Measurements from ENCODE around the gene ACOXL. TPM values are rescaled to one million over a fixed set of nuclear protein-coding genes. Genes with fewer than 3 reads are reported as not detected.
A peak's percentile ranks its signal among the peaks of the same experiment; 100 is the strongest.
"Not testable (repeated sequence)": the region's sequence is repeated elsewhere in the genome, so short reads cannot be mapped to it uniquely, and the experiment has no call there.

ACOXL gene
- polyA plus RNA-seq, 6 donors from 2014 or later: not detected

DNA sequence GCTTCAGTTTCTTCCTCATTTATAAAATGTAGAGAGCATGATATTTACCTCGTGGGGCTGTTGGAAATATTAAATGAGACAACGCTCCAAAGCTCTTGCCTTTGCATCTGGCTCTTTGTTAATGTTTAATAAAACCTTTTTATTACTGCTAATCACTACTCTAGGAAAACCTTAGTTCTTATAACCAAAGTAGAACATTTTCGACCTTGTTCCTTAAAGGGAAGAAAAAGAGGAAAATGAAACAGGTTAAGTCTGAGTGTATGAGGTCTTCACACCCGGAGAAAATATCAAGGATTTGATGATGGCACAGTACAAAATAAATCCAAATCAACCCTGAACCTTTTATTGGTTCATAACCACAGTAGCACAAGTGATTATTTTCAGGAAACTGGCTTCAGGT lies 301.8 kb downstream of the ACOXL start:
- Mint-ChIP-seq H3K4me1 (peaks cover 15 to 33% (median 25%) of the 10 kb centered on the region in 3 donors), H3K27ac (no peak overlapping the region), H3K9me3 (no peaks in the 10 kb centered on the region), H3K4me3 (no peak overlapping the region), H3K36me3 (peaks cover 0 to 5% of the 10 kb centered on the region in 2 donors), H3K27me3 (peaks cover 4 to 16% (median 10%) of the 10 kb centered on the region in 3 donors)
- ATAC-seq (ENCODE audit: low read depth in 2 of 2) (no peak), DNase-seq (no peak)

DNA sequence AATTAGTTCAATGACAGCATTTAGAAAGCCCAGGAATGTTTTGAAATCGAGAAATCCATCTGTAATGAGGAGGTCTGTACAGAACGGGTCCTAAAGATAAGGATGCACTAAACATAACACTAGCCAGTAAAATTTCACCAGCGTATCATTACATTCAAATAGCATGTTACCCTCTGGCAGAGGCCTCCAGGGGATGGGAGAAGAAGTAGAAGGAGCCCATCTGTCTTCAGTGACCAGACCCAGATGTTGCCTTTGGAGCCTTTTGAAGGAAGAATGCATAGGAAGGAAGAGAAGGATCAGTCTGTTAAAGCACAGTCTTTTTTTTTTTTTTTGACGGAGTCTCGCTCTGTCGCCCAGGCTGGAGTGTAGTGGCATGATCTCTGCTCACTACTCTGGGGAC lies 302.2 kb downstream of the ACOXL start:
- Mint-ChIP-seq H3K27ac (peak overlapping the region in 1 of 6 donors; percentile 59), H3K36me3 (peaks cover 0 to 5% of the 10 kb centered on the region in 2 donors), H3K4me3 (peak overlapping the region in 1 of 8 donors; percentile 31), H3K4me1 (peaks cover 15 to 33% (median 25%) of the 10 kb centered on the region in 3 donors), H3K27me3 (peaks cover 4 to 16% (median 10%) of the 10 kb centered on the region in 3 donors), H3K9me3 (no peaks in the 10 kb centered on the region)
- no peak for DNase-seq
- ATAC-seq (ENCODE audit: low read depth in 2 of 2): no peak

DNA sequence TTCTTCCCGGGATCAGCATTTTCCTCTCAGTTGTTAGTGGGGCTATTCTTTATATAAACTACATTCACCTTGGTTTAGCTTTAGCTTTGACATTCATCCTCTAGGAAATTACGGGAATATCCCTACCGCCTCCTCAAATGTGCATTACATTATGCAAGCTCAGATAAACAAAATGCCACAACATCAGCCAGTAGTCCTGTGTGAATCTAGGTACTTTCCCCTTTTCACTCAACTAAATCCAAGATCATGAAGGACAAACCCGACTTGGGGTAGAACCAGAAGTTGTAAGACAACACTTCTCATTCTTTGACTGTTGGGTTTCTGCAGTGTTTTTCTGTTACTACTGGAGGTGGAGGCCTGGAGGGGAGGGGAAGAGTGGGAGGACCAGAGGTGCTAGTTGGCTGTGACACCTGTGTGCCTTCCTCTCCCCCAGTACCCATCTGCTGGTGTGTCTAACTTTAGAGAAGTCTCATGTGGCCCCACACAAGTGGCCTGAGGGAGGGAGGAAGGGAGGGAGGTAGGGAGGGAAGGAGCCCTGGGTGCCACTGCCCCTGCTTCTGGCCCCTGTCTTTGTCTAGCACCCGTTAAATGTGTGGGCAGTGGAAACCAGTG lies 303.6 kb downstream of the ACOXL start:
- H3K36me3 Mint-ChIP-seq: peaks cover 0 to 5% of the 10 kb centered on the region in 2 donors
- peak overlapping the region in 4 of 6 donors; percentile 3 to 78 (median 70) for H3K27ac Mint-ChIP-seq
- peaks cover 19 to 38% (median 25%) of the 10 kb centered on the region in 3 donors for H3K4me1 Mint-ChIP-seq
- H3K27me3 Mint-ChIP-seq: peaks cover 0 to 14% (median 13%) of the 10 kb centered on the region in 3 donors
- H3K9me3 Mint-ChIP-seq: no peaks in the 10 kb centered on the region
- H3K4me3 Mint-ChIP-seq: peak overlapping the region in 1 of 8 donors; percentile 36
- peak; percentile 9 for DNase-seq
- peak in 1 of 2 donors; percentile 41 for ATAC-seq (ENCODE audit: low read depth in 2 of 2)

- peak overlapping the region in 2 of 8 donors; percentile 2 to 31 for H3K4me3 Mint-ChIP-seq
- DNase-seq: peak; percentile 15
These were observed 304.8 kb downstream of the ACOXL start for GRCh38 chr2:111037128-111037527.

DNA sequence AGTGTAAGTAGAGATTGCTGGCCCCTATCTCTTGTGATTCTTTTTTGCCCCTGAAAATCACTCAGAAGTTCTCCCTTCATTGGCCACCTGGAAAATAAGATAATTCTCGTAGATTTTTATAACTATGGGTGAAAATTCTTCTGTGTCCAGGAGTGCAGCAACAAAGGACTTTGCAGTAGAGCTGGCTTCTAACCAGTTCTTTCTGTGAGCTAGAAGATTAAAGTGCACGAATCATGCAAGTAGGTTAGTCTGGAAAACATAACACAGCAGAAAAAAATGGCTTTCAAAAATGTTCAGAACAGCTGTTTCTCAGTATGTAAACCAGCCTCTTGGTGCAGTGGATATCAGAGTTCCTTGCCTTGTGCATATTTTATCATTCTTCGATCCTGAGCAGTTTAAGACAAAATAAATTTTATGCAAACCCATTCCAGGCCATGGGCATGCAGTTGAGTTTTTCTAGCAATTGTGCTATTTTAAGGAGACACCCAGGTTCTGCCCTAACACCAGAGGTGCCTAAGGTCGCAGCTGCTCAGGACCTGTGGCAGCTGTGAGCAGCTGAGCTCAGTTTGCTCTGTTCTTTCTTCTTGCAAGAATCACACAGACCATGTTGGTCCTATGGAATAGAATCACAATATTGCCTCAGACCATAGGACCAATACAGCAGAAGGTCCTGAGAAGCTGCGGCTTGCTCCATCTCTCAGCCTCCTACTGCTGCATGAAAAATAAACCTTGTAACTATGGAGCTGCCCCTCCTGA lies 307.4 kb downstream of the ACOXL start:
- no peak for ATAC-seq (ENCODE audit: low read depth in 2 of 2)
- Mint-ChIP-seq H3K36me3 (no peaks in the 10 kb centered on the region), H3K4me3 (no peak overlapping the region), H3K27me3 (peaks cover 0 to 8% (median 6%) of the 10 kb centered on the region in 3 donors), H3K27ac (peak overlapping the region in 2 of 6 donors; percentile 32 to 33), H3K4me1 (peaks cover 32 to 54% (median 40%) of the 10 kb centered on the region in 3 donors), H3K9me3 (no peaks in the 10 kb centered on the region)
- DNase-seq: no peak

More at GRCh38 chr2:111037128-111037527, 304.8 kb downstream of the ACOXL start:
- ATAC-seq (ENCODE audit: low read depth in 2 of 2): peak in 1 of 2 donors; percentile 59
- Mint-ChIP-seq H3K9me3 (no peaks in the 10 kb centered on the region), H3K27me3 (peaks cover 0 to 9% (median 7%) of the 10 kb centered on the region in 3 donors), H3K27ac (peak overlapping the region in 3 of 6 donors; percentile 17 to 75 (median 66)), H3K36me3 (peaks cover 0 to 5% of the 10 kb centered on the region in 2 donors), H3K4me1 (peaks cover 21 to 42% (median 26%) of the 10 kb centered on the region in 3 donors)

DNA sequence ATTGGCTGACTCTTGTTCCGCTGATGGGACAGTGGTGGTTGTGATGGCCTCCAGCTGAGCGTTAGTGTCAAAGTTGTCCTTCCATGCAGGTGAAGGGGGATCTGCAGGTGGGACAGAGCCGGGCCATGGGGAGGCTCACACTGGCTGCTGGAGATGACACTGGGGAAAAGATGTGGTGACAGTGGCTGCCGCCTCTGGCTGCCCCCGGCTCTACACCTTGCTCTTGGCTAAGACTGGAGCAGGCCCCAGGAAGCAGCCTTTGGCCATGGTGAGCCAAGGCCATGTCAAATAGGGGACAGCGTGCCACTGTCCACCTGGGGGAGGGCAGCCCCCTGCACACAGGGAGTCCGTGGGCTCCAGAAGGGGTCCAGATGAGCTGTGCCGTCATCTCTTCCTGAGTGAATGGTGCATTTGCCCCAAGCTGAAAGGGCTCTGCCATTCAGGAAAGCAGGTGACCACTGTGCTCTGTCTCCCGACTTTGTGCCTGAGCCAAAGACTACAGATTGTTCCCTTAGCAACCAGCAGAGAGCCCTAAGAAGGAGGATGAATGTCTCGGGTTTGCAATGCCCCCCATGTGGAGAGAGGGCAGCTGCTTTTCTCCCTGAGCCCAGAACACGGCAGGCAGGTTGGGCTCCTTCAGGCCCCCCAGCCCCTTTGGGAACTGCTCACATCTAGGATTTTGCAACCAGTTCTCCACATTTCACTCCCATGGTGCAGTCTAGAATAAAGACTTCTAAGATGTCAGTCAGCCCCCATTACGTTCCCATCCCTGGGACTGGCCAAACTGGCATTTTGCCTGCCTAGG lies 309.2 kb downstream of the ACOXL start:
- H3K36me3 Mint-ChIP-seq: no peaks in the 10 kb centered on the region
- ATAC-seq (ENCODE audit: low read depth in 2 of 2) (no peak), DNase-seq (no peak)
- H3K27me3 Mint-ChIP-seq: peaks cover 0 to 8% (median 6%) of the 10 kb centered on the region in 3 donors
- no peak overlapping the region for H3K27ac Mint-ChIP-seq
- H3K4me1 Mint-ChIP-seq: peaks cover 26 to 46% (median 30%) of the 10 kb centered on the region in 3 donors
- H3K9me3 Mint-ChIP-seq: peaks cover 0 to 2% (median 0%) of the 10 kb centered on the region in 7 donors
- no peak overlapping the region for H3K4me3 Mint-ChIP-seq

GRCh38 chr2:111042261-111042660 lies 309.9 kb downstream of the ACOXL start:
- H3K27ac Mint-ChIP-seq: peak overlapping the region in 1 of 6 donors; percentile 29
- H3K27me3 Mint-ChIP-seq: peaks cover 0 to 8% (median 6%) of the 10 kb centered on the region in 3 donors
- peak overlapping the region in 2 of 8 donors; percentile 50 to 53 for H3K4me3 Mint-ChIP-seq
- H3K4me1 Mint-ChIP-seq: peaks cover 20 to 39% (median 23%) of the 10 kb centered on the region in 3 donors
- ATAC-seq (ENCODE audit: low read depth in 2 of 2) (no peak), DNase-seq (no peak)
- no peaks in the 10 kb centered on the region for H3K36me3 Mint-ChIP-seq
- H3K9me3 Mint-ChIP-seq: peaks cover 0 to 2% (median 0%) of the 10 kb centered on the region in 7 donors

DNA sequence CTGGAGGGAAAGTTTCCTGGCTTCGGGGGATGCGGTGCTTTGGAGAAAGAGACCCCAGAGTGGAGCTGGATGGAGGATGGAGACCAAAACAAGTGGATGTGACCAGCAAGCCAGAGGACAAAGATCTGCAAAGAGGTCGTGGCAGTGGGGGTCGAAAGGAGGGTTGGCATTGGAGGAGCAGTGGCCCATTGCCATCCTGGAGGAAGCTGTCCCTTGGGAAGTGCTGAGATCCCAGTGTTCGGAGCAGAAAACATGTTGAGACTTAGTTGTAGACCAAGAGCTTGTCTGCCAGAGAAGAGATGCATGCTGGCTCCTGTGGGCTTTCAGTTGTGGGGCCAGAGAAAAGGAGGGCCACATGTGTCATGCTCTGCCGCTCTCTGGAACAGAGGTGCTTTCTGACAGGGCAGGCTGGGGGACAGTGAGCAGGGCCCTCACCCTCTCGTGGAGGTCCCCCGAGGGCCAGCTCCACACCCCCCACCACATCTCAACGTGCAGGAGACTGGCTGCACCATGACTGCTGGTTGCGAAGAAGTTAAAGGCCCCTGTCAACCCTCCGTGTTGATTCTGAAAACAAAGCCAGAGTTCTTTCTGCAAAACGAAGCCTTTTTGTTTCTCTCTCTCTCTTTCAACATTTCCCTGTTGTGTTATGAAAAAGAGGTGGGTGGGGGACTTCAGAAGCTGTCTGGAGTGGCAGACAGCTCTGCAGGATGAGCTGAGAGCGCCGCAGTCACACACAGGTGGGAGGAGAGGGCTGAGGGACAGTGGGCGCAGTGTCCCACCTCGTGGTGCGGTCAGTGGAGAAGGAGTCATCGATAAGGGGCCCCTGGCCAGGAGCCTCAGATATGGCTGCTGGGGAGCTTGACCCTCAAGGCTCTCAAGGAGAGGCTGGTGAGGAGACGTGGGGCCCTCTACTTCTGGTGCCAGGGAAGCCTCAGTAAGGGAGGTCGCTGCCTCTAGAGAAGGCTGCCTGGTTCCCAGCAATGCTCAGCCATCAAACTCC lies 310.7 kb downstream of the ACOXL start:
- H3K4me3 Mint-ChIP-seq: peak overlapping the region in 3 of 8 donors; percentile 35 to 76 (median 69)

GRCh38 chr2:111044066-111044465 lies 311.7 kb downstream of the ACOXL start:
- peaks cover 0 to 8% (median 6%) of the 10 kb centered on the region in 3 donors for H3K27me3 Mint-ChIP-seq
- ATAC-seq (ENCODE audit: low read depth in 2 of 2): no peak

More for the DNA sequence above, 310.7 kb downstream of the ACOXL start:
- Mint-ChIP-seq H3K27me3 (peaks cover 0 to 8% (median 6%) of the 10 kb centered on the region in 3 donors), H3K36me3 (no peaks in the 10 kb centered on the region), H3K4me1 (peaks cover 18 to 31% (median 19%) of the 10 kb centered on the region in 3 donors), H3K9me3 (peaks cover 0 to 2% (median 0%) of the 10 kb centered on the region in 7 donors), H3K27ac (peak overlapping the region in 5 of 6 donors; percentile 28 to 61 (median 47))
- DNase-seq (no peak), ATAC-seq (ENCODE audit: low read depth in 2 of 2) (peak; percentile 20 to 39)

GRCh38 chr2:111045236-111045635 lies 312.9 kb downstream of the ACOXL start:
- H3K9me3 Mint-ChIP-seq; H3K4me3 Mint-ChIP-seq; H3K27ac Mint-ChIP-seq; ATAC-seq (ENCODE audit: low read depth in 2 of 2); H3K36me3 Mint-ChIP-seq; DNase-seq; H3K27me3 Mint-ChIP-seq: not testable (repeated sequence)
- H3K4me1 Mint-ChIP-seq: peaks cover 18 to 44% (median 33%) of the 10 kb centered on the region in 3 donors

More at GRCh38 chr2:111044066-111044465, 311.7 kb downstream of the ACOXL start:
- no peak for DNase-seq
- Mint-ChIP-seq H3K4me1 (peaks cover 18 to 33% (median 28%) of the 10 kb centered on the region in 3 donors), H3K4me3 (no peak overlapping the region), H3K27ac (peak overlapping the region in 1 of 6 donors; percentile 72), H3K36me3 (no peaks in the 10 kb centered on the region), H3K9me3 (peaks cover 0 to 2% (median 0%) of the 10 kb centered on the region in 7 donors)

GRCh38 chr2:111045771-111046444 lies 313.5 kb downstream of the ACOXL start:
- ATAC-seq (ENCODE audit: low read depth in 2 of 2) (no peak), DNase-seq (no peak)
- H3K4me3 Mint-ChIP-seq: no peak overlapping the region
- peaks cover 0 to 2% (median 0%) of the 10 kb centered on the region in 7 donors for H3K9me3 Mint-ChIP-seq
- peak overlapping the region in 1 of 6 donors; percentile 27 for H3K27ac Mint-ChIP-seq
- H3K27me3 Mint-ChIP-seq: no peaks in the 10 kb centered on the region
- H3K36me3 Mint-ChIP-seq: no peaks in the 10 kb centered on the region
- peaks cover 21 to 46% (median 39%) of the 10 kb centered on the region in 3 donors for H3K4me1 Mint-ChIP-seq
